ENCODE data around the gene FAM219B.
"Not testable (repeated sequence)": the region's sequence is repeated elsewhere in the genome, so short reads cannot be mapped to it uniquely, and the experiment has no call there.

Gene FAM219B

DNA sequence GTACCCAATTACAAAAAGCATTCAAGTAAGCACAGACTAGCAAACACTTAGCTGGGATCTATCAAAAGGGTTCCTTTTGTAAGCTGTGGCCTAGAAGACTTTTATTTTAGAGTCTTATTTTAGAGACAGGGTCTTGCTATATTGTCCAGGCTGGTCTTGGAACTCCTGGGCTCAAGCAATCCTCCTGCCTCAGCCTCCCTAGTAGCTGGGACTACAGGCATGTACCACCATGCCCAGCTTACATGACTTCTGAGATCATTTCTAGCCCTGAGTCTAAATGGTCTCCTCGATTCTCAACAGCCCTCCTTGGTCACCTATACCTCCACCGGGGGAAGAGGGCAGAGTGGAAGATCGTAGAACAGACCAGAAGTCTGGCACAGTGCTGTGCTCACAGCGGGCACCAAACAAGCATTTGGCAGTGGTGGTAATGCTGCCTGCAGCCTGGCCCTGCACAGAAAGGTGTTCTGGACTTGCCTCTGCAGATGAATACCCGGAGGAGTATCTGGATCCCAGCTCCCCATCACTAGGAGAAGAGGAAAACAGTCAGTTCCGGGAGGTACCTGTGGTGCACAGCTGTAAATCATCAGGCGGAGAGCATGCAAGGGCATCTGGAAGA is 2.4 kb downstream of the FAM219B start:
- in situ Hi-C loops (cut with MboI; ENCODE audit: low sequenced_read_pairs): no loop called here

DNA sequence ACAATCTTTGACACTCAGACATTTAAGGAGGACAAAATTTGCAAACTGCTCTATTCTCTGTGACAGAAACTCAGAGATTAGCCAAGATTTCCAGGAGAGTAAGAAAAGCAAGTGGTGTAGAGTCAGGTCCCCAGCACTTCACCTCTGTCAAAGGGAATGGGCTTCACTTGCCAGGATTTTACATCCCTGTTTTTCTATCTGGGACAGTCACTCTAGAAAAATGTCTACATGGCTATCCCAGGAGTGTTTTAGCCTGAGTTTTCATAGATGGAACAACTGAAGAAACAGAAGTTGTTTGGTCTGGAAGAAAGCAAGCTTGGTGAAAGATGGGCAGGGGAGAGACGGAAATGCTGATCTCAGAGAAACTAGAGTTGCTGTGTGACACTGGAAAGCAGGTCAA is 3.0 kb downstream of the FAM219B start:
- in situ Hi-C loops (cut with MboI; ENCODE audit: low sequenced_read_pairs): no loop called here

DNA sequence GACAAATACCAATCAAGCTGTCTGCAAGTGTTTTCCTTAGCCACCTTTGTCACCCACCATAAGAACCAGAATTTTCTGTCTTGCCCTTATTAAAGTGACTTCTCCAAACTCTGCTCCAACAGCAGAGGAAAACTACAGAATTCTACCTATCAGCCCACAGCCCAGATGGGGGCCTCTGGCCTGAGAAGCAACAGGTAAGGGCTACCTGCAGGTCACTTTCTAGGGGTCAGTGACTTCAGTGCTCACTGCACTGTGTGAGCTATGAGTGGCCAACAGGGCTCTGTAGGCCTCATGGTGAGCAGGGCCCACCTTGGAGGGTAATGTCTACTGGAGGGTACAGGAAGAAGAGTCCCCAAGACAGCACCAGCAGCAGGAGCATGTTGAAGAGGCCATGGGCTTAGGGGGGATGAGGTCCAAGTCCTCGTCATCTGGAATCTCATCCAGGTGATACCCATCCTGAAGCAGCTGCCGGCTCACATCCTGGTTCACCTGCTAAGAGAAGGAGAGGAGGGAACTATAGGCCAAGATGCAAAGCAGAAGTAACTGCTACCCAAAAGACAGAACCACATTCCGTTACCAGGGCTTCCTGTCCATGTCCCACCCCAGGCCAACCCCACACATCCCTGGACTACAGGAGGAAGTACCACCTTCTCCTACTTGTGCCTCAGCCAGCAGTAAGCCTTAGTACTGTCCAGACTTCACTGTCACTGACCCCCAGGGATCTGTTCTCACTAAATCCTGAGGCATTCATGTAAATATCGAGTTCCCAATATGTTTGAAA is 4.2 kb downstream of the FAM219B start:
- in situ Hi-C loops (cut with MboI; ENCODE audit: low sequenced_read_pairs): no loop called here

DNA sequence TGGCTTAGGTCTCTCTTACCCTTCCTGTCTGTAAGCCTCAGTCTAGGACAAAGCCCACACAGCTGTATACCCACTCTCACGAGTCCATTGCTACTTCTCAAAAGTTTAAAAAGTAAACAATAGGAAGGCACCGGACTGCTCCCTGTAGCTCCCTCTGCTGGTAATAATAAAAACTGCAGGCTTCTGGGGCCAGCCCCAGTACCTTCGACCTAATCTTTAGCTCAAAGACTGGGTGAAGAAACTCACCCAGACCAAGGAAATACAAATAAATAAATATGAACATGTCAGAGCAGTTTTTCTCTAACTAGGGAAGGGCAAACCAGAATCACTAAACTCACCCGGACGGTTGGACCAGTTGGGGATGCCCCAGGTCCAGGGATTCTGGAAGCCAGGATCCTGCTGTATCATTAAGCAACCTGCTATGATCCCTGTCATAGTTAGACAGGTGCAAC is 5.0 kb downstream of the FAM219B start:
- in situ Hi-C loops (cut with MboI; ENCODE audit: low sequenced_read_pairs): no loop called here

DNA sequence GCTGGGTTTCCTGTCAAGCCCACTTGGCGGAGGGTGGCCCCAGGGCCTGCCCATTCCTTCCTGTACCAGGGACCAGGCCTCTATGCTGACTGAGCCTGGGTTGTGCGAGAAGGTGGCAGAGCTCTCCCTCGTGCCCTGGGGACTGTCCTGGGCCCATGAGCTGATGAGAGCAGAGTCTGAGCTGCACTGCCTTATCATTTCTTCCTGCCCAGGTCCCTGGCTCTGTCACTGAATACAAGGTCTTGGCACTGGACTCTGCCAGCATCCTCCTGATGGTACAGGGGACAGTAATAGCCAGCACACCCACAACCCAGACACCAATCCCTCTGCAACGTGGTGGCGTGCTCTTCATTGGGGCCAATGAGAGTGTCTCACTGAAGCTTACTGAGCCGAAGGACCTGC is 9.3 kb downstream of the FAM219B start:
- in situ Hi-C loops (cut with MboI; ENCODE audit: low sequenced_read_pairs): no loop called here

DNA sequence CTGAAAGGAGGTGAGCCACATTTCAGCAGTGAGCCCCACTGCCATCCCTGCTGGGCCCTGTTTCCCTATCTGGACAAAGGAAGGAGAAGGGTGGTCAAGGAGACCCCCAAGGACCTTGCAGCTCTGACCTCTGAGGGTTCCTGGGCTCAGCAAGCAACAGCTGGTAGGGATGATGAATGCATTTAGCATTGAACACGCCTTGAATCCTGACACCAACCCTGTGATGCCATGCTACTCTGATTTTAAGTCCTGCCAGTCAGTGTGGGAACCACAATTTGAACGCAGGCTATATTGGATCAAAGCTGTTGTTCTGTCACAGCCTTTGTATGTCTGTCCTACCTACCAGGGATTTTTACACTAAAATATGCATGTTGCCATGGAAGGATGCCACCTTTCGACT is 10.3 kb downstream of the FAM219B start:
- in situ Hi-C loops (cut with MboI; ENCODE audit: low sequenced_read_pairs): no loop called here

DNA sequence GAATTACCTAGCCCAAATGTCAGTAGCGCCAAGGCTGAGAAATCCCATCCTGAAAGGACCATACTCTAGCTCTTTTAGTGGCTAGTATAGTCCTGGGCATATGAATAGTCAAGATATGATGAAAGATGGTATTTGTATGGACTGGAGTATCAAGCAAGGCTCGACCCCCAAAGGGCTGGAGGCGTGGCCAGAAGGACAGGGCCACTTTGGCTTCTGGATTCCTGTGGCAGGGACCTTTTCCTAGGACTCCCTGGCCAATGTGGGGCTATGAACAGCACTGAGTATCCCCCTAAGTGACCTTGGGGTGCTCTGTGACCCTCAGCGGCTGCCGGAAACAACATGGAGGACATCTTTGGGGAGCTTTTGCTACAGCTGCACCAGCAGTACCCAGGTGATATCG is 10.8 kb downstream of the FAM219B start:
- in situ Hi-C loops (cut with MboI; ENCODE audit: low sequenced_read_pairs): no loop called here

DNA sequence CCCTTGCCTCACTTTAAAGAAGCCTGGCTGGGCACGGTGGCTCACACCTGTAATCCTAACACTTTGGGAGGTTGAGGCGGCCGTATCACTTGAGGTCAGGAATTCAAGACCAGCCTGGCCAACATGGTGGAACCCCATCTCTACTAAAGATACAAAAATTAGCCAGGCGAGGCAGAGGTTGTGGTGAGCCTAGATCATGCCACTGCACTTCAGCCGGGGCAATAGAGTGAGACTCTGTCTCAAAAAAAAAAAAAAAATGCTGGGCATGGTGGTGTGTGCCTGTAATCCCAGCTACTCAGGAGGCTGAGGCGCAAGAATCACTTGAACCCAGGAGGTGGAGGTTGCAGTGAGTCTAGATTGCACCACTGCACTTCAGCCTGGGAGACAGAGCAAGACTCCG is 12.3 kb downstream of the FAM219B start:
- in situ Hi-C loops (cut with MboI; ENCODE audit: low sequenced_read_pairs): not testable (repeated sequence)

DNA sequence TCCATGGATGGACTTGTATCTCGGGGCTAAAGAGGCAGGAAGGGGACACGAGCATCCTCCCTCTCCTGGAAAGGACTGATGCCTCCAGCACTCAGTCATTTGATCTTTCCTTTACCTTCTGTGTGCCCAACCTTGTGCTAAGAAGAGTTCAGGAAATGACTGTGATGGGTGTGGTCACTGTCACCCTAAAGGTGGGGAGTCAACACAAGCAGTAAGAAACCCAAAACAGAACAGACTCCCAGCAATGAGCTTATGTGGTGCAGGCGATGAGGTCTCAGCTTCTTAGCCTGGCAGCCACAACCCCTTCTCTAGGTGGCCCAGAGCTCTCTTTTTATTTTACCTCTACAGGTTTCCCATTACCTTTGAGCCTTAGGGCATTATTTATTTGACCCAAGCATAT is 13.0 kb downstream of the FAM219B start:
- in situ Hi-C loops (cut with MboI; ENCODE audit: low sequenced_read_pairs): no loop called here

DNA sequence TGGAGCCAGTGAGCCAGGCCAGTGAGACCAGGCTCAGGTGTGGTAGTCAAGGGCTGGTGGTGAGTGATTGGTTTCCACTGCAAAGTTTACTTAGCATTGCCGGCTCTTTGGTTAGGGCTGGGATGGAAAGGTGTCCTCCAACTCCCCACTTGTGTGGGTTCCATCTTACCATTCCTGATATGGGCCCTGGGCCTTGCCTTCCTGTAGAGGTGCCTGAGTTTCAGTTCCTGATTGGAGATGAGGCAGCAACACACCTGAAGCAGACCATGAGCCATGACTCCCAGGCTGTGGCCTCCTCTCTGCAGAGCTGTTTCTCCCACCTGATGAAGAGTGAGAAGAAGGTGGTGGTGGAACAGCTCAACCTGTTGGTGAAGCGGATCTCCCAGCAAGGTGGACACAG is 13.7 kb downstream of the FAM219B start:
- in situ Hi-C loops (cut with MboI; ENCODE audit: low sequenced_read_pairs): no loop called here

DNA sequence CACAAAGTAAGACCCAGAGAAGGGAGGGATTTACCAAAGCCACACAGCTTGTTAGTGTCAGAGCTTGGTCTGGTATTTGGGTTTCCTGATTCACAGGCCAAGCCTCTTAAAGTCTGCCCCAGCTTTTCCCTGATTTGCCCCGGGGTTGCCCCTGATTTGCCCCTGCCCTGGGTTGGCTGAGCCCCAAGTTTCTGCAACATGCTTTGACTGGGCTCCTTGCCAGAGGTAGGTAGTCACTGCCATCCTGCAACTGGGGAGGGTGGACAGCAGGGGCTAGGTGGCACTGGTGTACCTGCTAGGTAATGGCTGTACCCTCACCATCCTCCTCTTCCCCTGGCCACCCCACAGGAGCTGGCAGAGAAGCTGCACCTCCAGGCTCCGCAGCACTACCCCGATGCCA is 14.3 kb downstream of the FAM219B start:
- in situ Hi-C loops (cut with MboI; ENCODE audit: low sequenced_read_pairs): no loop called here

DNA sequence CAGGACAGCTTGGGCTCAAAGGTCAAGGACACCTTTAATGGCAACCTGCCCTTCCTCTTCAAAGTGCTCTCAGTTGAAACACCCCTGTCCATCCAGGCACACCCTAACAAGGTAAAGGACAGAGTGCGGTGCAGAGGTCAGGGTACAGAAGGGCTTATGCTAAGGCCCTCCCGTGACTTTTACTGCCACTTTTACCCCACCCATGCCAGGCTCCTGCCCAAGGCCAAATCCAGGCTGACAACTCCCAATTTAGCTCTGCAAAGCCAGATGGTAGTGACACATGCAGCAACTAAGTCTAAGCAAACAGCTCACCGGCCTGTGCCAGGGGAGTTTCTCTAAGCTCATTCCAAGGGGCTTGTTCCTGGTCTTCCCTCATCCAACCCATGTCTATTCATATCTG is 15.2 kb downstream of the FAM219B start:
- in situ Hi-C loops (cut with MboI; ENCODE audit: low sequenced_read_pairs): no loop called here

DNA sequence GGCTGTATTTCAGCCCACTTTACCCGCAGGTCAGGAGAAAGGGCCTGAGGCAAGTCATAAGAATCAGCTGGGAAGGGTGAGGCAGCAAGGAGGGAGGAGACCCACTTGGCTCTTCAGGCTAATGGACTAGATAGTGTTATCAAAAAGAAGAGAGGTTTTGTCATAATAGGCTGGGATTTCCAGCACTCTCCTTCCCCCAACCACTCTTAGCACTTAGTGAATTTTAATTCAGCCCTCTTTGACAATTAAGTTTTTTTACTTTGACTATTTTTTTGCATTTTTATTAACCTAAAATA is 16.0 kb downstream of the FAM219B start:
- in situ Hi-C loops (cut with MboI; ENCODE audit: low sequenced_read_pairs): no loop called here

DNA sequence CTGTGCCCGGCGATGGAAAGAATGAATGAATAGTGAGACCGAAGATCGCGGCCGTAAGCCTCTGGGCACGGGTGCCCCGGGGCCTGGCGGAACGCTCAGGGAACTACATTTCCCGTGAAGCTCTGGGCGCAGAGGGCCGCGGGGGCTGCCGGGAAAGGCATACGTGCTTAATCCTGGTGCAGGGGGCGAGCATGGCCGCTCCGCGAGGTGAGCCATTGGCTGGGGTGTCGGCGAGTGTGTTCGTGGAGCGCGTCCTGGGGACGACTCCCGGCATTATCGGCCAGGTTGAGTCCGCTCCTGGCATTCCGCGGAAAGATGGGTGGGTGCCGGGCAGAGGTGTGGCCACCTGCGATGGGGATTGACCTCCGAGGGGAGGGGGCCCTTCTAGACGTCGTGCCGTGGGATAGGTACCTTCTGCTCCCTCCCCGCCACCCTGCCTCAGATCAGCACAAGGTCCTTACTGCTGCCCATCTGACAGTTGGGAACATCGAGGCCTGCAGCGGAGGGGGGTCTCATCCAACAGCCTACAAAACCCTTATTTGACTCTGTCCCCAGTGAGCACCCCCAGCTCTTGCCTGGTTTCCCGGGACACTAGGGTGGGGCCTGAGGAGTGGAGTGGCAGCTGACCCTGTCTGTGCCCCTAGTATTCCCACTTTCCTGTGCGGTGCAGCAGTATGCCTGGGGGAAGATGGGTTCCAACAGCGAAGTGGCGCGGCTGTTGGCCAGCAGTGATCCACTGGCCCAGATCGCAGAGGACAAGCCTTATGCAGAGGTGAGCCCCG is 16.6 kb downstream of the FAM219B start, which contains the start of gene MPI:
Gene MPI (plus strand): TSS at position 160 of the 782 bp plus-strand sequence. CDS start 32 bp downstream, at position 192.
- in situ Hi-C loops (cut with MboI; ENCODE audit: low sequenced_read_pairs): no loop called here

DNA sequence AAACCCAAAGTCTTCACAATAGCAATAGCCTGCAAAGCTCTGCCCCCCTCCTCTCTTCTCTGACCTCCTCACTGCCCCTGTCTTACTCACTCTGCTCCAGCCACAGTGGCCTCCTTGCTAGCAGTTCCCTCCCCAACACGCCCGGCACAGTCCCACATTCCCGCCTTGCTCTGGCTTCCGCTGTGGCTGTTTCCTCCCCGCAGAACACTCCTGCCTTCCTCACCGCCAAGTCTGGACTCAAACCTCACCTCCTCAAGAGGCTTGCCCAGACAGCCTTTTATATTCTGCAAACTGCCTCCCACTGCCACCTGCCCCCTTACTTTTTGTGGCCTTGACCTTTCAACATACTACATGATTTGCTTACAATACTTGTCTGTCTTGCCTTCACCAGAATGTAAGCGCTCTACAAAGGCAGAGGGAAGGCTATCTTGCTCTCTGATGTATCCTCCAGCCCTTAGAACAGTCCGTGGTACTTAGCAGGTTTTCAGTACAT is 17.2 kb downstream of the FAM219B start:
- in situ Hi-C loops (cut with MboI; ENCODE audit: low sequenced_read_pairs): no loop called here

DNA sequence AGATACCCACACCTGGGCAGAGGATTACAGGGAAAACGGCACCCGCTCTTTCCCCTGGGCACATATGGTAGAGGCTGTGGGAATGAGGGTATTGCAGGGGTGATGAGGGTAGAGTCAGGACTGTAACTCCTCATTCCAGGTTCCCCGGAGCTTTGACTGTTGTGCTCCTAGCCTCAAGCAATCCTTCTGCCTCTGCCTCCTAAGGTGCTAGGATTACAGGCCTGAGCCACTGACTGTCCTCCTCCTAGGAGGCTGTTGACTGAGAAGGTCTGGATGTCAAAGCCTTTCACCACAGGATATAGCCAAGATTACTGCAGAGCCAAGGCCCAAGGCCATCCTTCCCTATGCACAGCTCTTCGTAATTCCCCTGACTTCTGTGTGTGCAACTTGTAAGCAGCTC is 17.9 kb downstream of the FAM219B start:
- in situ Hi-C loops (cut with MboI; ENCODE audit: low sequenced_read_pairs): no loop called here

DNA sequence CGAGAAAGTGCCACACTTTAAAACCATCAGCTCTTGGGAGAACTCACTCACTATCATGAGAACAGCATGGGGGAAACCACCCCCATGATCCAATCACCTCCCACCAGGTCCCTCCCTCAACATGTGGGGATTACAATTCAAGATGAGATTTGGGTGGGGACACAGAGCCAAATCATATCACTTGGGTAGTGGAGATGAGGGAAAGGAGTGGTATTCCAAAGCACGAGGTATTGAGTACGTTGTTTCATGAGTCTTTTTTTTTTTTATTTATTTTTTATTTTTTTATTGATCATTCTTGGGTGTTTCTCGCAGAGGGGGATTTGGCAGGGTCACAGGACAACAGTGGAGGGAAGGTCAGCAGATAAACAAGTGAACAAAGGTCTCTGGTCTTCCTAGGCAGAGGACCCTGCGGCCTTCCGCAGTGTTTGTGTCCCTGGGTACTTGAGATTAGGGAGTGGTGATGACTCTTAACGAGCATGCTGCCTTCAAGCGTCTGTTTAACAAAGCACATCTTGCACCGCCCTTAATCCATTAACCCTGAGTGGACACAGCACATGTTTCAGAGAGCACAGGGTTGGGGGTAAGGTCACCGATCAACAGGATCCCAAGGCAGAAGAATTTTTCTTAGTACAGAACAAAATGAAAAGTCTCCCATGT is 19.0 kb downstream of the FAM219B start:
- in situ Hi-C loops (cut with MboI; ENCODE audit: low sequenced_read_pairs): not testable (repeated sequence)

DNA sequence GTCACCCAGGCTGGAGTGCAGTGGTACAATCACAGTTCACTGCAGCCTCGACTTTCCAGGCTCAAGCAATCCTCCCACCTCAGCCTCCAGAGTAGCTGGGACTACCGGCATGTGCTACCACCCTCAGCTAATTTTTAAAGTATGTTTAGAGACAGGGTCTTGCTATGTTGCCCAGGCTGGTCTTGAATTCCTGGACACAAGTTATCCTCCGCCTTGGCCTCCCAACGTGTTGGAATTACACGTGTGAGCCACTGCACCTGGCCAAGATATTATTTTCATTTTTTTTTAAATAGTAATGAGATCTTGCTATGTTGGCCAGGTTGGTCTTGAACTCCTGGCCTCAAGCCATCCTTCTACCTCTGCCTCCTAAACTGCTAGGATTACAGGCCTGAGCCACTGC is 21.2 kb downstream of the FAM219B start:
- in situ Hi-C loops (cut with MboI; ENCODE audit: low sequenced_read_pairs): no loop called here

DNA sequence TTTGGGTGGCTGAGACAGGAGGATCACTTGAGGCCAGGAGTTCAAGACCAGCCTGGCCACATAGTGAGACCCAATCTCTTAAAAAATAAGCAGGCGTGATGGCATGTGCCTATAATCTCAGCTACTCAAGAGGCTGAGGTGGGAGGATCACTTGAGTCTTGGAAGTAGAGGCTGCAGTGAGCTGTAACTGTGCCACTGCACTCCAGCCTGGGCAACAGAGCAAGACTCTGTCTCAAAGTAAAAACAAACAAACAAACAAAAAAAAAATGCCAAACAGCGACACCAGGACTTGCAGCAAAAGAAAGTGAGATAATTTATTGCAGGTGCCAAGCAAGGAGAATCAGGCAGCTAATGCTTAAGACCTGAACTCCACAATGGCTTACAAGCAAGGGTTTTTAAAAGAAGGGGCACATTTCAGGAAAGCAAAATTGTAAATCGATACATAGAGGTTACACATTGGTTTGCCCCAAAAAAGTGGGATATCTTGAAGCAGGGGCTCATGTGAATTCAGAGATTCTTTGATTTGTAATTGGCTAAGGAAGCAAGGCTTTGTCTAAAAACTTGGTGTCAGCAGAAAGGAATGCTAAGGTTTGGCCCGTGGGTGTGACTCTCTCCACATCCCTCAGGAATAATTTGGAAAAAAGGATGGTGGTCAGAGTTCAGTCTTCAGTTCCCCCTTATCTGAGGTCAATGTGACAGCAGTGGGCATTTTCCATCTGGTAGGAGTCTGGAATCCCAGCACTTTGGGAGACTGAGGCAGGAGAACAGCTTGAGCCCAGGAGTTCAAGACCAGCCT is 22.0 kb downstream of the FAM219B start:
- in situ Hi-C loops (cut with MboI; ENCODE audit: low sequenced_read_pairs): no loop called here

DNA sequence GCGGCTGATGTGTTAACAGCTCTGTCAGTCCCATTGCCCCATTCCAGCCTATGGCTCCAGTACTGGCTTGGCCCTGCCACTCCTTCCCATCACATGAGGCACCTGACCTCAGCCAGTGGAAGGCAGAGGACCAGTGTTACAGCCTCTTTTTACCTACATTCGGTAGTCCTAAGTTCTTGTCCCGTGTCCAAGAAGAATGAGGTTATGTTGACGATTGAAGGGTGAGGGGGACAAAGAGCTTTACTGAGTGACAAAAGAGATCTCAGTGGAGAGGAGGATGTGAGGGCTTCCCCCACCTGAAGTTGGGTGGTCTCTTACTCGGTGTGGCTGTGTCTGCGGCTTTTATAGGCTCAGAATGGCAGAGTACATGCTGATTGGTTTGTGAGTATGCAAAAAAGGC is 24.1 kb downstream of the FAM219B start:
- in situ Hi-C loops (cut with MboI; ENCODE audit: low sequenced_read_pairs): no loop called here
